CD14-positive monocyte (primary cell): ENCODE results near the gene GNB5. TPM values are rescaled to one million over a fixed set of nuclear protein-coding genes. Genes with fewer than 3 reads are reported as not detected.

ENCODE experiments used
- DNase-seq, 3 donors: peaks; one replicate each; pipeline ENCODE4 v3.0.0-alpha.2; 2011 to 2022
- H2AFZ ChIP-seq: 2 replicates; pipeline ENCODE4 v1.6.0; 2012; ENCODE audit warnings: mild to moderate bottlenecking, low read depth, low read length, inconsistent platforms; ENCODE audit not compliant: insufficient read depth, poor library complexity, severe bottlenecking
- H3K27ac ChIP-seq, 2 donors: 1 replicate in 1 of 2; 2 replicates in 1 of 2; pipeline ENCODE4 v1.5.1; 2012 to 2013; ENCODE audit warnings: low read length in 2 of 2, control low read depth in 1 of 2, inconsistent platforms in 1 of 2, low read depth in 1 of 2, mild to moderate bottlenecking in 1 of 2
- H3K27me3 ChIP-seq, 2 donors: one replicate each; pipeline versions ENCODE4 v1.6.0 to v1.6.1; 2011 to 2013; ENCODE audit warnings: low read length in 2 of 2; ENCODE audit not compliant: control insufficient read depth in 2 of 2, insufficient read depth in 2 of 2
- H3K36me3 ChIP-seq, 2 donors: replicated peaks in 1 of 2; 1 replicate in 1 of 2; 2 replicates in 1 of 2; pipeline versions ENCODE4 v1.5.1 to v1.6.1; 2012 to 2013; ENCODE audit warnings: low read length in 2 of 2, control low read depth in 1 of 2, inconsistent platforms in 1 of 2, mild to moderate bottlenecking in 1 of 2; ENCODE audit not compliant: insufficient read depth in 2 of 2, control insufficient read depth in 1 of 2
- H3K4me1 ChIP-seq, 2 donors: 1 replicate in 1 of 2; 2 replicates in 1 of 2; pipeline versions ENCODE4 v1.5.1 to v1.6.1; 2012 to 2013; ENCODE audit warnings: low read length in 2 of 2, control low read depth in 1 of 2, inconsistent platforms in 1 of 2, mild to moderate bottlenecking in 1 of 2, moderate library complexity in 1 of 2; ENCODE audit not compliant: insufficient read depth in 2 of 2, control insufficient read depth in 1 of 2
- H3K4me2 ChIP-seq: replicated peaks from 2 replicates; pipeline ENCODE3; 2012; ENCODE audit warnings: low read length, moderate library complexity, mild to moderate bottlenecking; ENCODE audit not compliant: poor library complexity, severe bottlenecking; ENCODE audit errors: extremely low read depth
- H3K4me3 ChIP-seq, 3 experiments: fragments of 200-600 bp in 1 of 3; sonication (generic) in 1 of 3; replicated peaks in 1 of 3; 1 replicate in 2 of 3; 2 replicates in 1 of 3; pipeline ENCODE4 v1.5.1; 2011 to 2013; ENCODE audit warnings: low read length in 3 of 3, mild to moderate bottlenecking in 3 of 3, control low read depth in 2 of 3, low read depth in 2 of 3, inconsistent platforms in 1 of 3, moderate library complexity in 1 of 3
- H3K79me2 ChIP-seq: 2 replicates; pipeline ENCODE4 v1.6.0; 2012; ENCODE audit warnings: mild to moderate bottlenecking, control low read depth, inconsistent platforms, low read length, moderate library complexity; ENCODE audit not compliant: insufficient read depth
- H3K9ac ChIP-seq: 2 replicates; pipeline ENCODE4 v1.6.0; 2017; ENCODE audit warnings: low read length, mild to moderate bottlenecking; ENCODE audit not compliant: insufficient read depth, poor library complexity, severe bottlenecking
- H3K9me3 ChIP-seq, 2 donors: replicated peaks in 1 of 2; 1 replicate in 1 of 2; 2 replicates in 1 of 2; pipeline versions ENCODE4 v1.5.1 to v1.6.1; 2012 to 2013; ENCODE audit warnings: low read length in 2 of 2, control low read depth in 1 of 2; ENCODE audit not compliant: control insufficient read depth in 1 of 2, insufficient read depth in 1 of 2
- H4K20me1 ChIP-seq: 2 replicates; pipeline ENCODE4 v1.6.0; 2012; ENCODE audit warnings: mild to moderate bottlenecking, low read length, control low read depth, moderate library complexity; ENCODE audit not compliant: insufficient read depth
- H3K27ac Mint-ChIP-seq, 7 donors: one replicate each; pipeline ENCODE4 v1.8.0; 2020; ENCODE audit warnings: mild to moderate bottlenecking in 7 of 7, mixed read lengths in 7 of 7, moderate library complexity in 6 of 7, inconsistent platforms in 2 of 7
- H3K27me3 Mint-ChIP-seq, 3 donors: one replicate each; pipeline ENCODE4 v1.8.0; 2021 to 2022; ENCODE audit warnings: low read depth in 3 of 3, mild to moderate bottlenecking in 3 of 3, mixed read lengths in 3 of 3, moderate library complexity in 3 of 3, inconsistent platforms in 1 of 3
- H3K36me3 Mint-ChIP-seq, 2 donors: one replicate each; pipeline ENCODE4 v1.8.0; 2020; ENCODE audit warnings: mixed read lengths in 2 of 2, inconsistent platforms in 1 of 2, mild to moderate bottlenecking in 1 of 2
- H3K4me1 Mint-ChIP-seq: one replicate; pipeline ENCODE4 v1.8.0; 2020; ENCODE audit warnings: mild to moderate bottlenecking, mixed read lengths
- H3K4me3 Mint-ChIP-seq, 2 donors: one replicate each; pipeline ENCODE4 v1.8.0; 2020; ENCODE audit warnings: mild to moderate bottlenecking in 2 of 2, mixed read lengths in 2 of 2, moderate library complexity in 1 of 2
- H3K9me3 Mint-ChIP-seq, 7 donors: one replicate each; pipeline ENCODE4 v1.8.0; 2020 to 2022; ENCODE audit warnings: mixed read lengths in 7 of 7, mild to moderate bottlenecking in 6 of 7, moderate library complexity in 6 of 7, inconsistent platforms in 2 of 7
- CTCF ChIP-seq: fragments of 200-600 bp; IDR thresholded peaks from one replicate; pipeline ENCODE4 v1.8.0; 2022; ENCODE audit warnings: antibody characterized with exemption, mild to moderate bottlenecking
- WGBS: methylation state at CpG from one replicate; pipeline ENCODE4 v1.1.5; 2013; ENCODE audit warnings: missing lambda C conversion rate; ENCODE audit not compliant: insufficient coverage; 5-methylcytosine and 5-hydroxymethylcytosine counted together
- intact Hi-C, 2 donors: fragments of 100-400 bp; cut with micrococcal nuclease; formaldehyde crosslinking; loops; one replicate each; pipeline versions ENCODE4 v1.15.0 to v1.15.1; 2023
- polyA plus RNA-seq, 3 donors: library from polyadenylated mRNA; depleted of rRNA in 1 of 3; unstranded in 2 of 3; stranded (reverse) in 1 of 3; fragments of 300-500 nt in 2 of 3; fragments of >200 nt in 1 of 3; fragmentation: Illumina TruSeq in 2 of 3; gene quantifications; 1 replicate in 2 of 3; 2 replicates in 1 of 3; pipeline ENCODE4 v1.2.3, GENCODE V29; 2012 to 2021

Gene GNB5
- polyA plus RNA-seq, 3 donors, result 3.1 to 5.4 (median 4.3) TPM

GRCh38 chr15:52107238-52107637 is 84.0 kb downstream of the GNB5 start:
- WGBS, result 88% methylated on average over 6 of the region's 6 CpGs
- Histone ChIP-seq H3K79me2 (no peaks in the 10 kb centered on the region), H2AFZ (no peak overlapping the region), H3K4me1 (peaks cover 5 to 14% of the 10 kb centered on the region in 2 donors), H3K4me3 (no peak overlapping the region), H3K9me3 (no peaks in the 10 kb centered on the region), H3K4me2 (no peak overlapping the region), H3K27ac (no peak overlapping the region), H3K27me3 (peaks cover 0 to 10% of the 10 kb centered on the region in 2 donors), H3K36me3 (no peaks in the 10 kb centered on the region), H3K9ac (no peak overlapping the region), H4K20me1 (no peaks in the 10 kb centered on the region)
- intact Hi-C loops, result no loop called here
- Mint-ChIP-seq H3K27ac (no peak overlapping the region), H3K36me3 (no peaks in the 10 kb centered on the region), H3K4me1 (peaks cover 21% of the 10 kb centered on the region), H3K9me3 (peaks cover 0 to 4% (median 0%) of the 10 kb centered on the region in 7 donors), H3K4me3 (no peak overlapping the region), H3K27me3 (peaks cover 10 to 15% (median 10%) of the 10 kb centered on the region in 3 donors)
- TF ChIP-seq CTCF, result no peak
- no peak for DNase-seq

- Mint-ChIP-seq H3K27me3 (peaks cover 4 to 9% (median 9%) of the 10 kb centered on the region in 3 donors), H3K27ac (peak overlapping the region in 1 of 7 donors; percentile 40), H3K9me3 (peaks cover 0 to 4% (median 0%) of the 10 kb centered on the region in 7 donors), H3K4me1 (peaks cover 23% of the 10 kb centered on the region), H3K36me3 (no peaks in the 10 kb centered on the region), H3K4me3 (no peak overlapping the region)
- no peak overlapping the region for H3K9ac ChIP-seq
- H4K20me1 ChIP-seq, result no peaks in the 10 kb centered on the region
- peaks cover 0 to 5% of the 10 kb centered on the region in 2 donors for H3K27me3 ChIP-seq
- H3K36me3 ChIP-seq, result no peaks in the 10 kb centered on the region
- H3K4me1 ChIP-seq, result peaks cover under 1 to 14% of the 10 kb centered on the region in 2 donors
- TF ChIP-seq CTCF, result no peak
- no peak overlapping the region for H3K27ac ChIP-seq
- DNase-seq, result no peak
- no peaks in the 10 kb centered on the region for H3K79me2 ChIP-seq
- no peak overlapping the region for H3K4me2 ChIP-seq
- intact Hi-C loops, result no loop called here
- no peak overlapping the region for H2AFZ ChIP-seq
- no peaks in the 10 kb centered on the region for H3K9me3 ChIP-seq
- no peak overlapping the region for H3K4me3 ChIP-seq
- 40% methylated on average over 1 of the region's 6 CpGs for WGBS
These were observed 84.6 kb downstream of the GNB5 start for GRCh38 chr15:52106641-52107040.
